H1 (cell line): ENCODE measurements around the gene USP43. TPM values are rescaled to one million over a fixed set of nuclear protein-coding genes. Genes with fewer than 3 reads are reported as not detected.

Experiments
- CBX5 ChIP-seq: fragments of 300-800, 300-1000 bp; sonication (generic); IDR thresholded peaks from 2 replicates; pipeline ENCODE4 v1.7.1; 2016; ENCODE audit warnings: antibody characterized with exemption, low read length, low read depth
- CTBP2 ChIP-seq: IDR thresholded peaks from 2 replicates; pipeline ENCODE4 v1.7.0; 2011; ENCODE audit warnings: borderline replicate concordance, mild to moderate bottlenecking, moderate library complexity, mixed read lengths, low read length; ENCODE audit not compliant: insufficient read depth, insufficient read length
- polyA plus RNA-seq, 7 experiments: library from polyadenylated mRNA; depleted of rRNA in 3 of 7; stranded (reverse) in 5 of 7; unstranded in 2 of 7; fragments of >200 nt in 5 of 7; fragments of 200-250 nt in 2 of 7; gene quantifications; 1 replicate in 5 of 7; 2 replicates in 1 of 7; 4 replicates in 1 of 7; pipeline versions ENCODE4 v1.2.1 to v1.2.3, GENCODE V29; 2011 to 2013; ENCODE audit warnings: missing spikeins in 2 of 7, mixed read lengths in 2 of 7
- total RNA-seq: library from RNA; stranded (reverse); fragmentation: NEBNext Ultra II Directional; extraction: Animal tissue kit (Norgen Biotek cat#: 25700); gene quantifications from 2 replicates; pipeline ENCODE4 v1.2.1, GENCODE V29; 2021

The USP43 gene
- total and polyA plus RNA-seq, 2 of the 8 experiments (the other 6 are each of a cell fraction or from before 2014, with no cell fraction given), result 3.0 to 7.2 TPM

DNA sequence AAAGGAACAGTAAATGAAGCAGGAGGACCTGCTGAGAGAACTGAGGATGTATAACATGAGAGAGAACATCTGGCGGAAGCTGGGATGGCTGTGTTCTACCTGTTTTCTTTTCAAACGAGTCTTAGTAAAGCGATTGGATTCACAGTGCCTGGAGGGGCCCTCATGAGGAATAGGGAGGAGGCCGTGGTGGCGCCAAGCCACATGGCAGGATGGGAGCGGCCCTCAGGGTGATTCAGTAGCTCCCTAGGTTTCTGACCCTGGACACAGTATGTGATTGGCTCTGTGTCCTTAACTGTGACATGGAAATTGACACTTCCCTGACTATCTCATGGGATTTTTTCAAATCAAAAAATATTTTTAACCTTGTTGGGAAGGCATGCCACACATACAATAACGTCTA is 32.1 kb downstream of the USP43 start (continued):
- TF ChIP-seq CTBP2 (no peak), CBX5 (no peak)
- TF ChIP-seq, all 59 proteins: peak for 0
